ENCODE data around the gene OR6A2.

DNA sequence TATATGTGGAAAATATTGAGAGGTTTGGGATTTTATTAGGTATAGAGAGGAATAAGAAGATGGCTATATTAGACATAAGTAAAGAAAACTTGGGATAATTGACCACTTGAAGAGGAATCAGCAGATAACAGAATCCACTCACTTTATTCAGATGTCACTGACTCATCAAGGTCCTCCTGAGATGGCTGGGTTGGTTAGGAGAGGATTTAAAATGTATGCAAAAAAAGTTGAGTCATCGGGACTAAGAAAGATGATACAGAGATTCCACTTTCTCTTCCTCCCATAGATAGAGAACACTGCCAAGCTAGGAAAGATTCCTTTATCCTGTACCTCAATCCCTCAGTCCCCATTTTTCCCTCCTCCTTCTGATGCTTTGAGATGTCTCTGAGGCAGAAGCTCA, at the start of gene OR6A2:
- TF ChIP-seq, protein P1, sequence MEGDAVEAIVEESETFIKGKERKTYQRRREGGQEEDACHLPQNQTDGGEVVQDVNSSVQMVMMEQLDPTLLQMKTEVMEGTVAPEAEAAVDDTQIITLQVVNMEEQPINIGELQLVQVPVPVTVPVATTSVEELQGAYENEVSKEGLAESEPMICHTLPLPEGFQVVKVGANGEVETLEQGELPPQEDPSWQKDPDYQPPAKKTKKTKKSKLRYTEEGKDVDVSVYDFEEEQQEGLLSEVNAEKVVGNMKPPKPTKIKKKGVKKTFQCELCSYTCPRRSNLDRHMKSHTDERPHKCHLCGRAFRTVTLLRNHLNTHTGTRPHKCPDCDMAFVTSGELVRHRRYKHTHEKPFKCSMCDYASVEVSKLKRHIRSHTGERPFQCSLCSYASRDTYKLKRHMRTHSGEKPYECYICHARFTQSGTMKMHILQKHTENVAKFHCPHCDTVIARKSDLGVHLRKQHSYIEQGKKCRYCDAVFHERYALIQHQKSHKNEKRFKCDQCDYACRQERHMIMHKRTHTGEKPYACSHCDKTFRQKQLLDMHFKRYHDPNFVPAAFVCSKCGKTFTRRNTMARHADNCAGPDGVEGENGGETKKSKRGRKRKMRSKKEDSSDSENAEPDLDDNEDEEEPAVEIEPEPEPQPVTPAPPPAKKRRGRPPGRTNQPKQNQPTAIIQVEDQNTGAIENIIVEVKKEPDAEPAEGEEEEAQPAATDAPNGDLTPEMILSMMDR (IDR thresholded peaks at IDR 0.05; ENCODE audit: insufficient read depth, low read length, poor library complexity, severe bottlenecking) = no peak
- TF ChIP-seq EZH2phosphoT487 (conservative IDR thresholded peaks at IDR 0.05; ENCODE audit: low read length) = no peak

Measured in SU-DHL-6 (cell line).